GM19324 (cell line): ENCODE data around the gene MUC7.
A peak's percentile ranks its signal among the peaks of the same experiment; 100 is the strongest.
"Not testable (repeated sequence)": the region's sequence is repeated elsewhere in the genome, so short reads cannot be mapped to it uniquely, and the experiment has no call there.

Experiments used
- ATAC-seq: cut with Tn5 transposase; IDR thresholded peaks from one replicate; pipeline ENCODE4 v1.9.1; 2021; ENCODE audit warnings: mild to moderate bottlenecking, moderate library complexity; ENCODE audit not compliant: unreplicated experiment, low FRiP score

MUC7 gene

DNA sequence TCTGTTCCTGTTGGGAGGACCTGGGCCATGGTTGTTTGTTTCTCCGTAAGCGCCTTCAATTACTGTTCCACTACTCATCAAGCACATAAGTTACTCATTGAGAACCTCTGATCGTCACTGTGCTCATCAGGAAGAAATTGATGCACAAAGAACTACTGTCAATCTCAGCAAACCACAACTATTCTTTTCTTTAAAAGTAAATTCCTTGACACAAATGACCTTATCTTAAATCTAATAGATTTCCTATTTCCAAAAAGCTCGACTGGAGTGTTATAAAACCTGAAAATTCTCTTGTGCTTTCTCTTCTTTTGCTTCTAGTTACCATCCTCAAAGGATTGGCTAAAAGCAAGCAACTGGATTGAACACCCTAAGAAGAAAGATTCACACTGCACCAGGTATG lies at the start of gene MUC7:
TSS of gene MUC7 (plus strand) at position 301 of the 400 bp plus-strand sequence. CDS start 1,825 bp downstream, outside the sequence.
- no peak for ATAC-seq

DNA sequence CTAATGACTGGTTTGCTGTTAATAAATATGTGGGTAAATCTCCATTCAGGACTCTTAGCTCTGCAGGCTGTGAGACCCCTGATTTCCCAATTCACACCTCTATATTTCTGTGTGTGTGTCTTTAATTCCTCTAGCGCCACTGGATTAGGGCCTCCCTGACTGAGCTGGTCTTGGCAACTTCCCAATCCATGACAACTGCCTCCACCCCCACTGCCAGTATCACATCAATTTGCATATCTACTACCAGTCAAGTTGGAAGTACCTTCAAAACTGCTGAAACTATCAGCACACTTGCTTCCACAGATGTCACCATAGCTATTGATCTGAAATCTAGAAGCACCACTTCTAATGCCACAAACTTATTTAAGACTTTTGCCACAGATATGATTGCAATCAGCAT lies 46.7 kb upstream of the MUC7 start:
- no peak for ATAC-seq

DNA sequence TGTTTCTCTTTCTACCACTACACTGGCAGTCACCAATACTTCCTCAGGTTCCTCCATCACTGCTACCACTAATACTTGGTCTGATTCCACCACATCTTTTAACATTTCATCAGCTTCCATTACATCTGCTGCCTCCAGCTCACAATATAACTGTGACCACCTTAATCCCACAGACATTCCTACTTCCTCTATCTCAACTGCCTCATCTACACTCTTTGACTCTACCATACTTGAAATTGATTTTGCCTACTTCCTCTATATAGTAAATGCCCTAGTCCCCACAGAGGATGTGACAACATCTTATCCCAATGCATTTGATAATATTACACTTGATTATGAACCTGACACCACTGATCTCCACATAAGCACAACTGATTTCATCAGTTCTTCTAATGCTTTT lies 45.2 kb upstream of the MUC7 start:
- ATAC-seq = no peak

DNA sequence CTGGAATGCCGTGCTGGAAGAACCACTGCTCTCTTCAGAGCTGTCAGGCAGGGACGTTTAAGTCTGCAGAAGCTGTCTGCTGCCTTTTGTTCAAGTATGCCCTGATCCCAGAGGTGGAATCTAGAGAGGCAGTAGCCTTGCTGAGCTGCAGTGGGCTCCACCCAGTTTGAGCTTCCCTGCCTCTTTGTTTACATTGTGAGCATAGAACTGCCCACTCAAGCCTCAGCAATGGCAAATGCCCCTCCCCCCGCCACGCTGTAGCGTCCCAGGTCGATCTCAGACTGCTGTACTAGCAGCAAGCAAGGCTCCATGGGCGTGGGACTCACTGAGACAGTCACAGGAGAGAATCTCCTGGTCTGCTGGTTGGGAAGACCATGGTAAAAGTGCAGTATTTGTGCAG lies 34.8 kb upstream of the MUC7 start:
- no peak for ATAC-seq

DNA sequence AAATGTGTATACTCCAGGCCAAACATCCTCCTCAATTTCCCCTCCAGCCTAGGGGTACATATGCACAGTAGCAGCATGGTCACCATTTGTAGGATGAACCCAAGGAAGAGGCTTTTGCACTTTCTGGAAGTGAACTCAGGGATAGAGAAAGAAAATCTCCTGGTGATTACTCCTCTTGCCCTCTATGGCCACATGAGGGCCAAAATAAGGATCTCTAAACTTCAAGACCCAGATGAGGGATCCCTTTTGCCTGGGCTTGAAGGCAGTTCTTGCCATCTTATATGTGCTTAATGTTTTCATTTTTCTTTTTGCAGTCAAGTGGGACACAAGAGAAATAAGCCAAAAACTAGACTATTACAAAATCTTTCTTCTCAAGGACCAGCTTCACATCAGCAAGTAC lies 29.5 kb upstream of the MUC7 start:
- ATAC-seq = no peak

DNA sequence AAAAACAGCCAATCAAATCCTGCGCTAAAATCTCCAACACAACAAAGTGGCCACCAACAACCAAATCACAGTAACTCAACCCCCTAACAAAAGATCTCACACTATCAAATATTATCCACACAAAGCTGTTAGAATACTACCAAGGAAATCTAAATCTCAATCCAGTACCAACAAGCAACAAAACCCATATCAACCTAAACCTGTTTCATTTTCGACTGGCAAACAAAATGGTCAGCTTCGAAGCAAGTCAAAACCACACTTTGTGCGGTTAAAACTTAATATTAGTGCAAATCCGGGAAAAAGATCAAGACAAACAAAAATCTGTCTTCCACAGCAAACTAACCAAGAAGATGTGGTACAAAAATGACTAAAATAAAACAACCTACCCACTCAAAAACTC lies 28.7 kb upstream of the MUC7 start:
- no peak for ATAC-seq

DNA sequence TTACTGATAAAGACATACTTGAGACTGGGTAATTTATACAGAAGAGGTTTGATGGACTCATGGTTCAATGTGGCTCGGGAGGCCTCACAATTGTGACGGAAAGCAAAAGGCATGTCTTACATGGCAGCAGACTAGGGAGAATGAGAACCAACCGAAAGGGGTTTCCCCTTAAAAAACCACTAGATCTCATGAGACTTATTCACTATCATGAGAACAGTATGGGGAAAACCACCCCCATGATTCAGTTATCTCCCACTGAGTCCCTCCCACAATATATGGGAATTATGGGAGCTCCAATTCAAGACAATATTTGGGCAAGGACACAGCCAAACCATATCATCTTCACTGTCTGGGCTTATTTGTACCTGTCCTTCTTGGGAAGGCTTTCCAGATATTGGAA lies 22.8 kb upstream of the MUC7 start:
- no peak for ATAC-seq

DNA sequence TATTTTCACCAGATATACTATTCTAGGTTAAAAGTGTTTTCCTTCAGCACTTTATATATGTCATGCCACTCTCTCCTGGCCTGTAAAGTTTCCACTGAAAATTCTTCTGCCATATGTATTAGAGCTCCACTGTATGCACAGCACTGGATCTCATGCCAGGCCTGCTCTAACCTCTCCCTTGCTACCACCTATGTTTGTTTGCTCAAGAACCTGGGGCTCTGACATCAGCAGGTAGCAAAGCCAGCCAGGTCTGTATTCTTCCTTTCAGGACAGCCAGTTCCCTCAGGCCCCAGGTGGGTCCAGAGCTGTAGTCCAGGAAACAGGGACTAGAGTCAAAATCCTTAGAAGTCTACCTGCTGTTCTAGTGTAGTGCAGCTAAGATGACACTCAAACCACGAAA lies 19.1 kb upstream of the MUC7 start:
- ATAC-seq = no peak

DNA sequence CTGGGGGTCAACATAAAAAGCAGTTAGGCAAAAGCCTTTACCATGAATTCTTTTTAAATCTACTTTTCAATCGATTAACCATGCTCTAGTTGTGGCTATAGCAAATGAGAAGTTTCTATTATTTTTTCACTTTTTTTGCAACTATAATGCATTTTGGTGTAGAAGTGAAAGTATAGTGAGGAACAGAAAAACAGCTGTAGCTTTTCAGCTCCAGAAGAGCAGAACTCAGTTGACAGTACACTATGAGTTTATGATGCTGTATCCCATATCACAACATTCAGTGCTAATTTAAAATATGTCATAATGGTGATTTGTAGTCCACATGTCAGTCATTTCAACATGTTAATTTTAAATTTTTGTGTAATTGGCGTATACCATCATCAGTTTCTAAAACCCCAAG lies 8.7 kb upstream of the MUC7 start:
- no peak for ATAC-seq

DNA sequence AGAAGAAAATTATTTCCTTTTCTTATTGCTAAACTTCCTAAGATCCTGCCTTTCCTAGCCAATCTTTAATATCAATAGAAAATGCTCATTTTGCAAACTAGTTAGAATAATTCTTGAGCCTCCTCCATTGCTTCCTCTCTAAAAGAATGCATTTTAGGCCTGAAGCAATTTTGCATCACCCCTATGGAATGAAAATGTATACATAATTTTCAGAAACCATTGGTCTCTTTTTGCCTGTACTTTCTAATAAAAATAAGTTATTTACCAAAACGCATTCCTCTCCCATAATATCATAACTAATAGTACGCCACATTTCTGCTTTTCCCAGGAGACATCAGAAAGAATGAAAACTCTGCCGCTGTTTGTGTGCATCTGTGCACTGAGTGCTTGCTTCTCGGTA lies 1.7 kb downstream of the MUC7 start:
- no peak for ATAC-seq

DNA sequence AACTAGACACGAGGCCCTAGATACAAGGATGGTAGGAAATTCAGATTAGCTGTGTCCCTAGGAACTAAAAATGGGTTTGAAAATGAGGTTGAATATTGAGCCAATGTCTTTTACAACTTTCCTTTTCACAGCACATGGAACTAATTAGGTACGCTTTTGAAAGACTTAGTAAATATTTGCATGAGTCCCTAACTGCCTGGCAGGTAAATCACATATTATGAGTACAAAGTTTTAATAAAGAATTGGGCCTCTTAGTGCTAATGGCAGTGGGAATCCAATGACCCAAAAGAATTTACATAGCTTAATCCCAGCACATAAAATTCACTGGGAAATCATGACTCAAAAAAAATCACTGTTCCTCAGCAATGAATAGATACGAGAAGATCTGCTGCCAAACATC lies 16.8 kb downstream of the MUC7 start:
- ATAC-seq = no peak

DNA sequence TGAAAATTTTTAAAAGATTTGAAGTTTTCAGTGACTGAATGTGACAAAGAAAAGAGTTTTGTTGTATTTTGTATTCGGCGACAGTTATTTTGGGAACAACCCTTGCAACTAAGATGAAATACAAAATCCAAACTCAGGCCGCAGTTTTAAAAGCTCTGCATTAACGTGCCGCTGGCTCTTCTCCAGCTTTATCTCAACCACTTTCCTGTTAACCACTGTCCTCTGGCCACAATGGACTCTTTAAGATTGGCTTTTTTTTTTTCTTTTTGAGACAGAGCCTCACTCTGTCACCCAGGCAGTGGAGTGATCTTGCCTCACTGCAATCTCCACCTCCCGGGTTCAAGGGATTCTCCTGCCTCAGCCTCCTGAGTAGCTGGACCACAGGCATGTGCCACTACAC lies 24.2 kb downstream of the MUC7 start:
- no peak for ATAC-seq

DNA sequence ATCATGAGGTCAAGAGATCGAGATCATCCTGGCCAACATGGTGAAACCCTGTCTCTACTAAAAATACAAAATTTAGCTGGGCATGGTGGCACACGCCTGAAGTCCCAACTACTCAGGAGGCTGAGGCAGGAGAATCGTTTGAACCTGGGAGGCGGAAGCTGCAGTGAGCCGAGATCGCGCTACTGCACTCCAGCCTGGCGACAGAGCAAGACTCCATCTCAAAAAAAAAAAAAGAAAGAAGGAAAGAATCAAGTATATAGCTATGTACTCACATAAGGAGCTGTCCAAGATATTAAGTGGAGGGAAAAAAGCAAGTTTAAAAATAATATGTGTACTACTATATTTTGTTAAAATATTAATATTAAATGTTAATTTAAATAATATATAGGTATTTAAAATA lies 29.8 kb downstream of the MUC7 start:
- not testable (repeated sequence) for ATAC-seq

DNA sequence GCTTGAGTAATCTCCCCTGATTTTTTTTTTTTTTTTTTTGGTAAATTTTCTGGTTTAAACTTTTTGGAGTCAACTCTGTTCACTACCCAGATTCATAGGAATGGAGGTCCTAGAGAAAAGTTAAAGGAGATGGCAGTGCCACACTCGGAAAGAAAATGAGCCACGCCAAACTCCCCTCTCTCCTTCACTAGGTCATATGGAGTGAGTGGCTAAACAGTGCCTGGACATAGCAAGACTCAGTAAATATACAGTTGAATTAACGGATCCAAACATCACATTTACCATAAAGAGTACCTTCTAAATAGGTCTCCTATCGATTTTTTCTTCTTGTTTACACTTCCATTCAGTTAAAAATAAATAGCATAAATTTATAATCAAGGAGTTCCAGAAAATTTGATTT lies 32.7 kb downstream of the MUC7 start:
- no peak for ATAC-seq

DNA sequence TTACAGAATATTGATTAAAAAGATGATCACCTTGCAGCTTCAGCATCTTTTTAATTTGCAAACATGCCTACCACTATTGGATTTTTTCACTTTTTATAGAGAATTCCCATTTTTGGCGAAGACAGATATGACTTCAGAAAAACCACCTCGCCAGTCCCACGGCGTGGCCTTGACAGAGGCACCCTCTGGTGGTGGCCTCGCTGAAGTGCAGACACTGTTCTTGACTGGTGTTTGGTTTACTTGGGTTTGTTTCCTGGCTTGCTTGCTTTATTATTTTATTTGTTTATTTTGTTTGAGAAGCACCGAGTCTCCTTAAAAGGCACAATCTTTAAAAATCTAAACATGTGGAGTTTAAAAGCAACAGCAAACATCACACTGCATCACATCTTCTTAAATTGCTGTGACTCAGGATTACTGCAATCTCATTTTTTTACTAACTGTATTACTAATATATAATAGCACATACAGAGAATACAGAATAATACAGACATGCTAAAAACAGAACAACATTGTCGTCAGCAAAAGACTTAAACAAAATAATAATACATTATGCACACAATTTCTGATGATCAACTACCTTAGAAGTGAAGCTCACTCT lies 33.3 kb downstream of the MUC7 start:
- ATAC-seq = peak; percentile 79

DNA sequence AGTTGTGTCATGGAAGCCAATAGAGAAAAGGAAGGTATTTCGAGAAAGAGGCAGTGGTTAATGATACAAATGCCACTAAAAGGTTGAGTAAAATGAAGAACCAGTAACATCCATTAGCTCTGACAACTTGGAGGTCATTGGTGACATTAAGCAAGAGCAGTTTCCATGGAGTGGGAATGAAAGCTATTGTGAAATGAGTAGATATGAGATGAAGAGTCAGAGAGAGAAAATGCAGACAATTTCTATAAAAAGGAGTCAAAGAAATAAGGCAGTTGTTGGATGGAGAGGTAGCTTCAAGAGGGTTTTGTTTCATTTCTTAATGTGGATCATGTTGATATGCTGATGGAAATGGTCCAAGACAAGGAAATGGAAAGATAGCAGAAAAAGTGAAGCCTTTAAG lies 36.8 kb downstream of the MUC7 start:
- no peak for ATAC-seq

DNA sequence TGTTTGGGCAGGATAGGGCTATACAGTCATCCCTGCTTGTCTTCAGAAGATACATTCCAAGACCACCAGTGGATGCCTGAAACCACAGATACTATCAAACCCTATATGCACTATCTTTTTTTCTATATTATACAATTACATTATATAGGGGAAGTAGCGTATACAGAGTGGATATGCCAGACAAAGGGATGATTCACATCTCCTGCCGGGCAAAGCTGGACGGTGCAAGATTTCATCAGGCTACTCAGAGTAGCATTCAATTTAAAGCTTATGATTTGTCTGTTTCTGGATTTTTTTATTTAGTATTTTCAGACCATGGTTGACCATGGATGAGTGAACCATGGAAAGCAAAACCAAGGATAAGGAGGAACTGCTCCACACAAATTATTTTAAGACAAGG lies 39.4 kb downstream of the MUC7 start:
- no peak for ATAC-seq

DNA sequence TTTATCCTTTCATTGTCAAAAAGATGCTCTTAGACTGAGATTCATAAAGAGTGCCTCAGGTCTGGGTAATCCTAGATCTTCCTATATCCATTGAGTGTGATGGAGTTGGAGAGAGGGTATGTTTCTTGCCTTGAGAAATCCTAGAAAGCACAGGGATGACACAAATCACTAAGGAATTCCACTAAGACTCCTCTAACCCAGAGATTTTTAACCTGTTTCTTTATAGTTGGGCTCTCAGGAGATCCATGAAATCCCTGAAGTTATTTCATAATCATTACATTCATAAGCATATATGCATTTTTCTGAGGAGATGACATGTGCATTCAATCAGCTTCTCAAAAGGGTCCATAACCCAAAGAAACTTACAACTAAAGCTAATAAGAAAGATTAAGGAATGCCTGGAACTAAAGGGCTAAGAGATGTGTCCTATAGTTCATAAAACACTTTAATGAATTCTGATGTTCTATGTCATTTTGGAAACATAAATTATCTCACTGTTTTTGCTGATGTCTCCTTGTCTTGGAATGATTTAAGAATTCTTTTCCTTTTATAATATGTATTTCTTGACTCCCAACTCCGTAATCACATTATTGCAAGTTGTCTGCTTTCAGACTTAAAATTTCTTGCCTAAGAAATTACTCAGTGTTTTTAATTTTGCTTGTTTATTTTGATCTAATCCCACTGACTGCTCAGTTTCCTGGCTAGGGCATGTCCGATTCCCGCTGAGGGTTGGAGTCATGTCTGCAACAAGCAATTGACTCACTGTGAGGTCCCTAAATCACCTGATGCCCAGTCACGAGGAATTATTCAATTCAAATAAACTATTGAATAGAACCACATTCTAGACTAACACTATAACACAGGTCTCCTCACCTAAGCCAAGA lies 43.6 kb downstream of the MUC7 start:
- no peak for ATAC-seq

DNA sequence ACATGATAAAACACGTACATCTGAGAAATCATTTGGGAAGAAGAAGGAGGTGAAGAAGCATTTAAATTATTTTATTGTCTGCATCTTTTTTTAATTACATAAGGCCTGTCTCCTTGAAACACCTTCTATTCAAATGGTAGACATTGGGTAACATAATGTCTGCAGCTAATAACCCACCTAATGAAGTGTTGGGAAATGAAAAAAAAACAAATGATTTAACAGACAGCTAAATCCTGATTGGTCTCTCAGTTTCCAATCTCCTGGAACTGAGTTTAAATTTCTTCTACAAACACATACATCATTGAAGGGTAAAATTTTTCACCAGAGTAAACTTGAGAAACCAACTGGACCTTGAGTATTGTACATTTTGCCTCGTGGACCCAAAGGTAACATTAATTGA lies 46.3 kb downstream of the MUC7 start, which contains the start of gene AMTN:
TSS of gene AMTN (plus strand) at position 301 of the 400 bp plus-strand sequence. CDS start 209 bp downstream, outside the sequence.
- ATAC-seq = no peak

DNA sequence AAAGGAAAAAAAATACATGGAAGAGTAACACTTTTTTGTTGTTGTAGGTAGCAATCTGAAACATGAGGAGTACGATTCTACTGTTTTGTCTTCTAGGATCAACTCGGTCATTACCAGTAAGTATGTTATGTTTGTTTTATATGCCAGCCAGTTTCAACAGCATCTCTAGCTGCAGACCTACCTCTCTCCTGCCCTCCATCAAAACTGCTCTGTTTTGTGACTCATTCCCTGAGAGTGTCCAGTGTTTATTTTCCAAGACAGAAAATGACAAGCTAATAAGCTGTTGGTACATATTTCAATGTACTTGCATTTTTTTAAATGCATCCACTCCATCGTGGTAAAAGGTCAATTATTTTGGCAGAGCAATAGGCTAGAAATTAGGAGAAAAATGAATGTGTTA lies 46.7 kb downstream of the MUC7 start:
- ATAC-seq = no peak

DNA sequence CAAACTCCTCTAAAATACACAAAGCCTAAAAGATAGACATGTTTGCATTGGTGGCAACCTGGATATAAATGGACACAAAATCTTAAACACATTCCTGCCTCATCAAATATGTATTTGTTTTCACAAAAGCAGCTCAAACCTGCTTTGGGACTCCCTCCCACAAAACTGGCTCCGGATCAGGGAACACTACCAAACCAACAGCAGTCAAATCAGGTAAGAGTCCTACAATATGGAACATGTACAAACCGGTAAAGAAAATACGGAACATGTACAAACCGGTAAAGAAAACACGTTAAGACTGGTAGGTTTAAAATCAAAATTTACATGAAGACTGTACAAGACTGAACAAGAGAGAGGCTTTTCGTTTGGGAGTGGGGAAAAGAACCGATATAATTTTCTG lies 50.6 kb downstream of the MUC7 start:
- ATAC-seq = no peak

DNA sequence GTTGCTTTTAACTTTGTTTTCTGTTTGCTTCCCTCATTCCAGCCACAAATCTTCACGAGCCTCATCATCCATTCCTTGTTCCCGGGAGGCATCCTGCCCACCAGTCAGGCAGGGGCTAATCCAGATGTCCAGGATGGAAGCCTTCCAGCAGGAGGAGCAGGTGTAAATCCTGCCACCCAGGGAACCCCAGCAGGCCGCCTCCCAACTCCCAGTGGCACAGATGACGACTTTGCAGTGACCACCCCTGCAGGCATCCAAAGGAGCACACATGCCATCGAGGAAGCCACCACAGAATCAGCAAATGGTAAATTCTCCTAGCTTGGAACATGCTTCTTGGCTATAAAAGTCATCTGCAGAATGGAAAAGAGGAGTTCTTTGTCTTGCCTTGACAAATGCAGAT lies 59.0 kb downstream of the MUC7 start:
- no peak for ATAC-seq
